Mammary epithelial cell (primary cell): ENCODE measurements around the gene OR5AP2.

ENCODE experiments used
- EZH2 ChIP-seq: IDR thresholded peaks from 2 replicates; pipeline ENCODE4 v1.6.1; 2012; ENCODE audit warnings: low read length, inconsistent platforms, borderline replicate concordance
- TF ChIP-seq, protein P1 (sequence below), 2 donors: IDR thresholded peaks in 1 of 2; conservative IDR thresholded peaks in 1 of 2; 2 replicates each; pipeline ENCODE4 v1.5.1; 2011 to 2012; ENCODE audit warnings: inconsistent platforms in 2 of 2, low read length in 2 of 2, mild to moderate bottlenecking in 2 of 2, control low read depth in 1 of 2, low read depth in 1 of 2; ENCODE audit not compliant: insufficient read depth in 1 of 2; ENCODE audit errors: extremely low read depth in 1 of 2

DNA sequence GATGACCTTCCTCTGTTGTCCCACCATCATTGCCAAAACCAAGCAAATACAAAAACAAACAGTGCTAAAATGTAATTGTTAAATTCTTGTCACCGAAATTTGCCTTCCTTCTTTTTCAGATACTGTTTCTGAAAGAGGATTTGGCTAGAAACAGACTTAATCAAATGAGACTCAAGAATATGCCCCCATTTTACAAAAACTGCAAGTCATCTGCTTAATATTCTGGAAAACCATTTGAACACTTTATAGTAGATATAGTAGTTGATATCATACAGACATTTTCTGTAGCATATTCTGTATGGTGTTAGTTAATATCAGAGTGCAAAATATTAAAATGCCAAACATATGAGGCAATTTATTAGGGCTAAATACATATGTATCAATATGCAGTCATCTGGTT, 31.1 kb downstream of the OR5AP2 start:
- TF ChIP-seq, protein P1, sequence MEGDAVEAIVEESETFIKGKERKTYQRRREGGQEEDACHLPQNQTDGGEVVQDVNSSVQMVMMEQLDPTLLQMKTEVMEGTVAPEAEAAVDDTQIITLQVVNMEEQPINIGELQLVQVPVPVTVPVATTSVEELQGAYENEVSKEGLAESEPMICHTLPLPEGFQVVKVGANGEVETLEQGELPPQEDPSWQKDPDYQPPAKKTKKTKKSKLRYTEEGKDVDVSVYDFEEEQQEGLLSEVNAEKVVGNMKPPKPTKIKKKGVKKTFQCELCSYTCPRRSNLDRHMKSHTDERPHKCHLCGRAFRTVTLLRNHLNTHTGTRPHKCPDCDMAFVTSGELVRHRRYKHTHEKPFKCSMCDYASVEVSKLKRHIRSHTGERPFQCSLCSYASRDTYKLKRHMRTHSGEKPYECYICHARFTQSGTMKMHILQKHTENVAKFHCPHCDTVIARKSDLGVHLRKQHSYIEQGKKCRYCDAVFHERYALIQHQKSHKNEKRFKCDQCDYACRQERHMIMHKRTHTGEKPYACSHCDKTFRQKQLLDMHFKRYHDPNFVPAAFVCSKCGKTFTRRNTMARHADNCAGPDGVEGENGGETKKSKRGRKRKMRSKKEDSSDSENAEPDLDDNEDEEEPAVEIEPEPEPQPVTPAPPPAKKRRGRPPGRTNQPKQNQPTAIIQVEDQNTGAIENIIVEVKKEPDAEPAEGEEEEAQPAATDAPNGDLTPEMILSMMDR (conservative IDR thresholded peaks at IDR 0.05 in 1 of 2, IDR thresholded peaks at IDR 0.05 in 1 of 2; ENCODE audit: extremely low read depth in 1 of 2, insufficient read depth in 1 of 2, low read depth in 1 of 2, low read length in 2 of 2) = no peak
- TF ChIP-seq EZH2 = no peak
